Activated T-cell treated with anti-CD3 and anti-CD28 coated beads for 24 hours (primary cell): ENCODE data around the gene TRAIP.

Experiments
- DNase-seq: peaks from one replicate; pipeline ENCODE4 v3.0.0-alpha.2; 2020; ENCODE audit warnings: low read depth

The TRAIP gene

GRCh38 chr3:49873623-49874022 is 17.3 kb upstream of the TRAIP start:
- DNase-seq: no peak

GRCh38 chr3:49872801-49873281 is 16.5 kb upstream of the TRAIP start:
- no peak for DNase-seq

GRCh38 chr3:49871531-49872153 is 15.3 kb upstream of the TRAIP start:
- no peak for DNase-seq

- DNase-seq: peak; percentile 15
These were observed 13.3 kb upstream of the TRAIP start, which contains the start of gene CAMKV for GRCh38 chr3:49869525-49870126. TSS of gene CAMKV (minus strand) at chr3:49869906. CDS start at chr3:49862388, 7,518 bp downstream.

- DNase-seq: no peak
These were observed 12.6 kb upstream of the TRAIP start for GRCh38 chr3:49868862-49869466.

- no peak for DNase-seq
These were observed 11.5 kb upstream of the TRAIP start for GRCh38 chr3:49867871-49868321.

GRCh38 chr3:49867400-49867799 is 11.0 kb upstream of the TRAIP start:
- DNase-seq: no peak

GRCh38 chr3:49865198-49865784 is 8.9 kb upstream of the TRAIP start:
- no peak for DNase-seq

- DNase-seq: no peak
These were observed 8.1 kb upstream of the TRAIP start for GRCh38 chr3:49864505-49864904.

GRCh38 chr3:49859576-49860305 is 3.4 kb upstream of the TRAIP start:
- DNase-seq: no peak

- DNase-seq: no peak
These were observed 702 bp downstream of the TRAIP start for GRCh38 chr3:49855662-49856061.

GRCh38 chr3:49845694-49846093 is 10.7 kb downstream of the TRAIP start:
- no peak for DNase-seq

- DNase-seq: no peak
These were observed 11.7 kb downstream of the TRAIP start for GRCh38 chr3:49844464-49845183.

- DNase-seq: no peak
These were observed 13.4 kb downstream of the TRAIP start for GRCh38 chr3:49842843-49843517.

GRCh38 chr3:49841806-49842205 is 14.6 kb downstream of the TRAIP start:
- no peak for DNase-seq

GRCh38 chr3:49841126-49841696 is 15.2 kb downstream of the TRAIP start:
- DNase-seq: no peak

GRCh38 chr3:49840388-49840787 is 16.0 kb downstream of the TRAIP start:
- DNase-seq: no peak

- peak; percentile 68 for DNase-seq
These were observed 17.1 kb downstream of the TRAIP start for GRCh38 chr3:49839193-49839809.

- DNase-seq: no peak
These were observed 25.0 kb downstream of the TRAIP start for GRCh38 chr3:49831341-49831740.

- no peak for DNase-seq
These were observed 30.3 kb downstream of the TRAIP start for GRCh38 chr3:49826016-49826415.
